AG08396 (cell line): ENCODE results near the gene LYL1.

Source experiments
- DNase-seq: peaks from one replicate; pipeline ENCODE4 v3.0.0; 2012; ENCODE audit warnings: low spot score, mixed read lengths

Gene LYL1

GRCh38 chr19:13092606-13093235, 9.9 kb downstream of the LYL1 start:
- no peak for DNase-seq

DNA sequence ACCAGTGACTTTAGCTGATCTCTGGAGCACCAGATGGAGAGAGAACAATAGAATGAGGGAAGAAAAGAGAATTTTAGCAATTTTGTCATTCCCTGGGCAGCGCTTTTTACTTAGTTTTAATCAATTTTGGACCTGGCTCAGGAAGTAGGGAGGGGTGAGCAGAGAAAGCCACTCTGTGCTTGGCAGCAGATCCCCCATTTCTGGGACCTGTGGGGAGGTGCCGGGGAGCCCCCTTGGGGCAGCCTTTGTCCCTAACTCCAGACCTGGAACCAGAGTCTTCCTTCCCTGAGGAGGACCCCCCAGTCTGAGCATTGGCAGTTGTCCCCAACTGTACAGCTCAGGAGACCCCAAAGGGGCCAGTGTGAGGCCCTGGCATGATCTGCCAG, 10.5 kb downstream of the LYL1 start:
- DNase-seq = no peak

DNA sequence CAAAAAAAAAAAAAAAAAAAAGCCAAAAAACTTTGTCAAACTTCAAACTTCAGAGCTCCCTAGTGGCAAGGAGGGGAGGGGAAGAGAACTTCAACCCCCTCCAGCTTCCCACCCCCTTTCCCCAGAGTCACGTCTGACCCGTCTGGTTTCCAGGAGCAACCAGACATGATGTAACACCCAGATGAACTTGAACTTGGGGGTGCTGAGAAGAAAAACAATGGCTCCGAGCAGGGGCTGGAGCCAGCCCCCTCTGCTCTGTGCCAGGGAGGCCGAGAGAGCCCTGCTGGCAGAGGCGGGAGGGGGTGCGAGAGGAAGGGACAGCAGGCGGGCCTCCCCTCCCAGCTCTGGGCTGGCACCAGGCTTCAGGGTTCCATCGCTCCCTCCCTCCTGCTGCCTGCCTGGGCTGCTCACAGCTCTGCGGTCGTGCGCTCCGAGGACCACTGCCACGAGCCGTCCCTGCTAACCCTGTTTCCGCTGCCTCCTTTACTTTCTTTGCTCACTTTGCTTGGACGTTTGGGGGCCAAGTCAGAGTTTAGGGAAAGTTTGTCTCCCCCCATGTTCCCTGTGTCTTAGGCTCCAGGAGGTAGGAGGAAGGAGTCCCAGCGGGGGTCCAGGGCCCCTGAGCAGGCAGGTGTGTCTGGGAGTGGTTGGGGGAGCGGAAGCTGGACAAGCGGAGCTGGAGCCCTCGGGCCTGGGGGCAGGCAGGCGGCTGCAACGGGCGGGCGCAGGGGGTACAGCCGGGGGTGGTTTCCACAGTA, 11.1 kb downstream of the LYL1 start:
- peak; percentile 75 for DNase-seq

DNA sequence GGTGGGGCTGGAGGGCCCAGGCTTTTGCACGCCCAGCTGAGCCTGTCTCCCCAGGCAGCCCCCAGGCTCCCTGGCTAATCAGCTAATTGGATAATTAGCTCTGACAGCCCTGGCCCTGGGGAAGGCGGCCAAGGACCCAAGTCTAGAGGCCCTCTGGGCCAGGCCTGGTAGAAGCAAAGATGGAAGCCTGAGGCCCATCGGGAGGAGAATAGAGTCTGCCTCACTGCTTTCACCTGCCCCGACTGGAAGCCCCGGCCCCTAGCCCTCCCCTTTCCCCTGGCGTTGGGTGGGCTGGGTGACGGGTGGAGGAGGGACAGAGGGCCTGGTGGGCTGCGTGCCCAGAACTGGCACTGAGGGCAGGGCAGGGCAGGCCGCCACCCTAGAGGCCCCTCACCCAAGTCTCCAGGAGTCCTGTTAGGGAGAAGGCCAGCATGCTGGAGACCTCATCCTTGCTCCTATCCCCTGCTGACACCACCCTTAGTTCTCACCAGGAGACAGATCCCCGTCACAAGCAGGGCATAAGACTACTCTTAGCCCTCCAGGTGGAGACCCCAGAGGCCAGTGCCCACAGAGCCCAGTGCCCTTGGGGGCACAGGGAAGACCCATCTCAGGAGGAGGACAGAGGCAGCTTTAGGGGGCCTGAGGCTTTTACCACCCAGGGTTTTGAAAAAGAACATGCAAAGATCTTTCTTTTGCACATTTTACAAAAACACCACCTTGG, 12.0 kb downstream of the LYL1 start:
- no peak for DNase-seq

- DNase-seq = no peak
These were observed 12.7 kb downstream of the LYL1 start for GRCh38 chr19:13089857-13090507.

DNA sequence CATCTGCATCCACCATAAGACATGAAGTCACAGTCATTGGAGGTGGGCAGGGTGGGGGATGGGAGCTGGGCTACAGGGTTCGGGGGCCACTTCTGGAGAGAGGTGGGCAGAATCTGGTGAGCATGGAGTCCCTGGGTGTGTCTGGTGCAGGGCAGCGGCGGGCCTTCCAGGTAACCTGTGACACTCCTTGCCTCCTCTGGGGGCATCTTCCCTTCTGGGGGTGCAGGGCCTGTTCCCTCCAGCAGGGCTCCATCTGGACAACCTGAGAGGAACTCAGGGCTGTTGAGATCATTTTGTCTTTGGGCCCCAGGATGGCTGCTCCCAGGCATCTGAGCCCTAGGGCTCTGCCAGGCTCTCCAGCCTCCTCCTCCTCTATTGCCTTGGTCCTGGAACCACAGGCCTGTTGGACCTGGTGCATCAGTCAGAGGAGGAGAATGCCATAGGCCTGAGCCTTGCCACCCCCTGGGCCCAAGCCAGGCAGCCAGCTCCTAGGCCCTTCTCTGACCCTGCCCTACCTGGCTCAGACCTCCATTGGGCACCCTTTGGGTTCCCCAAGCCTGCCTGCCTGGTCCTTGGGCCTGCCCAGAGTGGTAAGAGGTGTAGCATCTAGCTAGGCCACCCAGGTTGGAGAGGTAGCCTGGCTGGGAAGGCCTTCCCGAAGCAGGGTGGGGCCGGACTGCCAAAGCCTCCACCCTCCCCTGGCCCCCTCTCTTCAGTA, 13.4 kb downstream of the LYL1 start:
- DNase-seq = no peak

DNA sequence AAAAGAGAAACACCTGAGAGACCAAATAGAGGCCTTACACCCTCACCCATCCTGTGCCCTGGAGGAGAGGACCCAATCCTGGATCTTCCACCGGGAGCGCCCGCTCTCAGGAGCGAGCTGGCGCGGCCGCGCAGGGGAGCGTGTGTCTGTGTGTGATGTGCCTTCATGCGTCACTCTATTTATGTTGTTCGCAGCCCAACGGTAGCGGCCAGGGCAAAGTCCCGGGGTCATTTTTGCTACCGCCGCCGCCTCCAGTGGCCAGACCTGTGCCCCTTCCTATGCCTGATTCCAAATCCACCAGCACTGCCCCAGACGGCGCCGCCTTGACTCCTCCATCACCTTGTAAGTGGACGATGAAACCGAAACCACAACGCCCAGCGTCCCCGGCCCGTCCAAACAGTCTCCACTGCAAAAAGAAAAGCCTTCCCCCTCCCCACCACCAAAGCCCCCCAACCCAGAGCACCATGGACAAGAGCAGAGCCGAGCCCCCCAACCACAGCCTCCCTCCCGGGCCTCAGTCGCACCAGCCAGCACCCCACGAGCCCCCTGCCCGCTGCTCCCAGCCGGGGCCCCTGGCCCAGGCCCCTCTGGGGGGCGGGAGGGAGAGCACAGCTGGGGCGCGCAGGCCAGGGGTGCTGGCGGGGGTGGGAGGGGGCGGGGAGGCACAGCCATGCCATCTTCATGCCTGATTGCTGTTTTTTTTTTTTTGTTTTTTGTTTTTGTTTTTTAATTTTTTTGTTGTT, 14.7 kb downstream of the LYL1 start:
- DNase-seq = no peak

GRCh38 chr19:13087295-13087694, 15.4 kb downstream of the LYL1 start:
- no peak for DNase-seq

DNA sequence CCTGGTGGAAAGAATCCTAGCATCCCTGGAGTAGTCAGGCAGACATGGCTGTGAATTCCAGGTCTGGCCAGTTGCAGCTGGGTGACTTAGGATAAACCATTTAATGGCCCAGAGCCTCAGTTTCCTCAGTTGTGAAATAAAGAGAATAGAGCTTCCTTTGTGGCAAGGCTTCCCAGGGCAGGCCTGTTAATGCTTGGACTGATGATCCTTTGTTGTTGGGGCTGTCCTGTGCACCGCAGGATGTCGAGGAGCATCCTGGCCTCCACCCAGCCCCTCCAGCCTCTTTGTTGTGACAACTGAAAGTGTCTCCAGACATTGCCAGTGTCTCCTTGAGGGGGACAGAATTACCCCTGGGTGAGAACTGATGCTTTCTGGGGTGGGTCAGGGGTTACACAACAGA, 16.3 kb downstream of the LYL1 start:
- no peak for DNase-seq

DNA sequence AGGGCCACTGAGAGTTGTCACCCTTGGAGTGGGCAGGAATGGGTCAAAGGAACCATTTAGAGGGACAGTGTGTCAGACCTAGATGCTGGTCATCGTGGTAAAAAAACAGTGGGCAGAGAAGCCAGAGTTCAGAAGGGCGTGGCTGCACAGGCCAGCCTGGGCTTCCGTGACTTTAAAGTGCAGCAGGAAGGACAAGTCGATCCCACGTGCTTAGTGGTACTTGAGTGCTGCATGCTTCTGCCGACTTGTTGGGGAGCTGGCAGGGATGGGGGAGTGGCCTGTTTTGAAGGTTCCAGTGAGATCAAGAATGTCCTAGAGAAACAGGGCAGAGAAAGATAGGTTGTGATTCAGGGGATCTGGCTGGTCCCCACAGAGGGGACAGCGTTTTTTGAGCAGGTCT, 17.0 kb downstream of the LYL1 start:
- DNase-seq = no peak

DNA sequence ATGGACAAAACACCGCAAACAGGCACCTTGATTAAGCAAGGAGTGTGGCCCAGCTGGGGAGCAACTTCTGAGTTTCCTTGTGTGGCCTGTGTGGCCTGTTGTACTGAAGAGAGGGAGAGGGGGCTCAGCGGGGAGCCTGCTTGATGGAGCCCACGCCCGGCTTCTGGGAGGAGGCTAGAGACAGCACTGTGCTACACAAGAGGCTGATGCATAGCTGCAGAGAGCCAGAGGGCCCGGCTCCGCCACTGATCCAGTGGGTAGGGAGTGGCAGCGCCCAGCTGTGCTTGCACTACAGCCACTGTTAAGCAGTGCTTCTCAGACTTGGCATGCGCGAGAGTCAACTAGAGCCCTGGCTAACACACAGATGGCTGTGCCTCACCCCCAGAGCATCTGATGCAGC, 19.0 kb downstream of the LYL1 start:
- no peak for DNase-seq

GRCh38 chr19:13083008-13083404, 19.7 kb downstream of the LYL1 start:
- DNase-seq = no peak

DNA sequence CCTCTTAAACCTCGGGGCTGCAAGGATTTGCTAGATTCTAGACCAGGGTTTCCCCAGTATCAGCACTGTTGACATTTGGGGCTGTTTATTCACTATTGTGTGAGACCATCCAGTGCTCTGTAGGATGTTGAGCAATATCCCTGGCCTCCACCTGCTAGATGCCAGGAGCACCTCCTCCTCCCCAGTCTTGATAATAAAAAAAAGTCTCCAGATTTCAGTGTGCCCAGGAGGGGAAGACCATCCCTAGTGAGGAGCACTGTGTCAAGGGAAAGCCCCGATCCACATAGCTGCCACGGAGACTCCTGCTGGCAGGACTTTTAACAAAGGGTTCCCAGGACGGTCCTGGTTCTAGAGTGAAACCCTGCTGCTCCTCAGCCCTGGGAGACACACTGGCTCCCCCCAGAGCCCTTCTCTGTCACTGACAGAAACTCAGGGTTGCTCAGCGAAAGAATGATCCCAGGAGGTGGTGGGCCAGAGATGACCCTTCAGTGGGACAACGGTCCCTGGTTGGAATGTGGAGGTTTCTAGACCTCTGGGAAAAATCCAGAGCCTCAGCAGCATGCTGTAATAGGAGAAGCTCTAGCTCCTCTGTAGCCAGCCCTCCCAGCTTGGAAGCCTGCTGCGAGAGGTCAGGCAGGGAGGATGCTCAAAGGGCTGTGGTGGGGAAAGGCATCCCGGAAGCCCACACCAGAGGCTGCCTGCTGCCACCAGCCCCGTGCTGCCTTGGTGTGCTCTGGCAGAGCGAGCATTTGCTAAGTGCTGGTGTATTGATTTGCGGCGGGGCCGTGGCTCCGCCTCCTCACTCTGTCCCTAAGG, 20.3 kb downstream of the LYL1 start:
- peak; percentile 75 for DNase-seq

DNA sequence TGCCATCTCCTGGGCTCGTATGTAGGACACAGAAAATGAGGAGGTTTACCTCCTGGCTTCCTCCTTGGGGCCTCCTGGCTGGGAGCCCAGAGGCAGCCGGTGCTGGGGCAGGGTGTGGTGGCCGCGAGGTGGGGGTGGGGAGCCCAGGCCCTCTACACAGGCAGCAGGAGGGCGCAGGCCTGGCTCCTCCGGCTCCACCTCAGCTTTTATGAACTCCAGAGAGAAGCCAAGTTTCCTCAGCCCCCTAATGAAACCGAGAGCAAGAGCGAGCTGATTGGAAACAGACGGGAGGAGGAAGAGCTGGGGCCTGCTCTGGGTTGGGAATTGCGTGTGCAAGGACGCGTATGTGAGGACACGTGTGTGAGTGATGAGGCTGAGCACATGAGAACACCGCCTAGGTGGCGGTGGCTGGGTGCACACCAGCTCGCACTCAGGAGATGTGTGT, 23.1 kb downstream of the LYL1 start:
- DNase-seq = peak; percentile 59

DNA sequence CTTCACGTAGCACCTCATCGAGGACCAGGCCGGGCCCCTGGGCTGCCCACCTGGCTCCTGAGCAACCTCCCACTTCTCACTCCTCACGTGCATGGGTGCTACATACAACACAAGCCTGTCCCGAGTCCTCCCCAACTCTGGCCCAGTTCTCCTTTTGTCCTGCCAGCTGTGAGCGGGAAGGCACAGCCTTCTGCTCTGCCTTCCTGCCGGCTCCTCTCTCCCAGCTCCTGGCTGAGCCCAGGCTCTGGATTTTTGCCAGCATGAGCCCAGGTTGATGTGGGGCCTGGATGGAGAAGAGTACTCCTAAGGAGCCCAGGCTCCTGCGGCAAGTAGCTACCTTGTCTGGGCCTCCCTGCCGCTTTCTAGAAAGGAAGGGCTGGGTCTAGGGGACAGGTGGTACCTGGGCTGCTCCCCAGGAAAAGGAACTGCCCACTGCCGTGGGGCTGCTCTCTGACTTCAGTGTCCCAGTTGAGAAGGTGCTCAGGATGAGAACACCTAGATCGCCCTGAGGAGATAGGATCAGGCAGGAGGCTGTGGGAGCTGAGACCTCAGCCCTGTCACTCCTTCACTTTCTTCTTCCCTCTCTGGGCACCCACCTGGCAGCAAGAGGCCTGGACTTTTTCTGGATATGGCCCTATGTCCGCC, 23.6 kb downstream of the LYL1 start:
- no peak for DNase-seq

GRCh38 chr19:13078381-13078780, 24.3 kb downstream of the LYL1 start:
- DNase-seq = no peak

DNA sequence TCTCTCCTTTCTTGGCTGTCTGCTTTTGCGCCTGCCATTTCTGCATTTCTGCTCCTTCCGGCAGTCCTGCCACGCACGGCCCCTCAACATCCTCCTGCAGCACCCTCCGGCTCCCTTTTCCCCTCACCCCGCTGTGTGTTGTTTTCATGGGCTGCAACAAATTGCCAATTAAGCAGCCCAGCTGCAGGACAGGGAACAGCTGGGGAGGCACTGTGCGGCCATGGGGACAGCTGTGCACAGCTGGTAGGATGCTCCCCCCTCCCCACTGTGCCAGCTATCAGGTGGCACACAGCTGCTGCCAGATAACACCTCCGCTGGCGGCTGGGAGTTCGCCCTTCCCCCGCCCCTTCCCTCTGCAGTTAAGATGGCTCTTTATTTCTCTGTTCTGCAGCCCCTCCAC, 25.4 kb downstream of the LYL1 start:
- DNase-seq = no peak

DNA sequence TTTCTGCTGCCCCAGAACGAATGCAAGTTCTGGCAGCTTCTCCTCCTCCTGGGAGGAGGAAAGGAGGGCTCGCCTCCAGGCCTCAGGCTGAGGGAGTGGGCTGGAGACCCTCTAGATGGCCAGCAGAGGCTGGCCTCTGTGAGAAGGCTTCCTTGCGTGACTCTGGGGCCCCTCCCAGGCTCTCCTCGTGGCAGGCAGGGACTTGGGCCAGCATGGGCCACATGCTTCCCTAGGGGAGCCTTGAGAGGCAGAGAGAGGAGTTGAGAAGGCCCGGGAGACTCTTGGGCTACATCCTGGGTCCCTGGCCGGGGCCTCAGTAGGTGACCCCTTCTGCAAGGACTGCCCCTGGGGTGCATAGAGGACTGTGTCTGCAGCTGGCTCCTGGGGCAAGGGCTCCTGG, 25.9 kb downstream of the LYL1 start:
- no peak for DNase-seq

DNA sequence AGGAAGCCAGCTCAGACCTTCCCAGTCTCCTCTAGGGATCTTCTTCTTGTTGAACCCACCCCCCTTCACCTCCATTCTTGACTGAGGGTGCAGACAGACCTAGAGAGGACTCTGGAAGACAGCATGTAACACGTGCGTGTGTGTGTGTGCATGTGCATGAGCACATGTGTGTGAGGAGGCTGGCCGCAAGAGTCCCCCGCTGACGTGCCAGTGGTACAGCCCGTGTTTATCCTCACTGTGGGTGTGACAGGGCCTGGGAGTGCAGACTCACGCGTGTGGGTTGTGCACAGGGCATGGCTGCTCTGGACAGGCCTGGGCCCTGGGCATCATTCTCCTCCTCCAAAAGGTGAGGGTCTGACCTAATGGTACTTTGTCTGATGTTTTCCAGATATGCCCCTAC, 26.3 kb downstream of the LYL1 start:
- no peak for DNase-seq

DNA sequence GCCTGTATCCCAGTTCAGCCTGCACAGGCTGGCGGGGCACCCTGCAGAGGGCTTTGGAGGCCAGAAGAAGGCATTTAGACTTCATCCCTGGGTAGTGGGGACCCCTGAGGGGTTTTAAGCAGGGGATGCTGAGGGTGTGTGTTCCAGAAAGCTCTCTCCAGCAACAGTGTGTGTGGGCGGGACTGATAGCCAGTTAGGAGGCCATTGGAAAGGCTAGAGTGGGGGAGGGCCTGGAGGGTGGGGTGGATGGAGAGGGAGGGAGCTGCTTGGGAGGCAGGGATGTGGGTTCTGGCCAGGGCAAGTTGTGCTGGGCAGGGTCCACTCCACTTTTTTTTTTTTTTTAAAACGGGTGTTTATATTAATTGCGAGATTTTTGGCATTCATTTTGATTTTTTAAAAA, 28.3 kb downstream of the LYL1 start:
- DNase-seq = no peak
